Esophagus muscularis mucosa (tissue), 3 donors: ENCODE data around the gene RASL12.

Source experiments
- CTCF ChIP-seq, 3 experiments: fragments of 200-600 bp in 2 of 3; fragments of 450-650 bp in 1 of 3; sonication (generic) in 2 of 3; IDR thresholded peaks; one replicate each; pipeline ENCODE4 v1.5.1; 2017 to 2019; ENCODE audit warnings: antibody characterized with exemption in 3 of 3, mild to moderate bottlenecking in 2 of 3, moderate library complexity in 1 of 3
- POLR2A ChIP-seq: fragments of 450-650 bp; IDR thresholded peaks from one replicate; pipeline ENCODE4 v1.6.1; 2017; ENCODE audit warnings: antibody characterized with exemption, moderate library complexity, mild to moderate bottlenecking, low read depth

- TF ChIP-seq CTCF (IDR thresholded peaks at IDR 0.05) (no peak), POLR2A (no peak)
These were observed 30.5 kb downstream of the RASL12 start for GRCh38 chr15:65037309-65037708.
